K562 (cell line): ENCODE data around the gene GFM1. TPM values are rescaled to one million over a fixed set of nuclear protein-coding genes. Genes with fewer than 3 reads are reported as not detected.
A peak's percentile ranks its signal among the peaks of the same experiment; 100 is the strongest.

Experiments
- ATAC-seq: fragments of 200-7000 bp; cut with Tn5 transposase; 3 replicates; pipeline ENCODE4 v1.9.1; 2020; ENCODE audit warnings: moderate library complexity
- BruUV-seq: library from RNA; stranded (reverse); fragments of 400-500 nt; replicated peaks from 2 replicates; lab custom pipeline; 2021; lab: Mats Ljungman, UMichigan
- CTCF ChIA-PET: fragments of 300-600 bp; formaldehyde crosslinking; extraction: SDS; loops from one replicate; lab custom pipeline; 2021; ENCODE audit warnings: low intra/inter-chr PET ratio; lab: Yijun Ruan, JAX
- POLR2A ChIA-PET: fragments of 300-600, 350-650 bp; sonication (Branson Sonifier 250); formaldehyde crosslinking; extraction: SDS; loops from one replicate; lab custom pipeline; 2021; ENCODE audit warnings: antibody characterized with exemption, inconsistent platforms; lab: Yijun Ruan, JAX
- DNase-seq, 4 experiments: peaks; one replicate each; pipeline versions ENCODE4 v3.0.0 to v3.0.0-alpha.2; 2011 to 2018; ENCODE audit warnings: low spot score in 3 of 4, mixed read lengths in 3 of 4; ENCODE audit errors: extremely low read depth in 1 of 4
- FAIRE-seq: peaks from 2 replicates; lab custom pipeline; 2011; peaks lifted over from hg19 to GRCh38; lab: Jason Lieb, UNC
- H2AFZ ChIP-seq: 2 replicates; pipeline ENCODE4 v1.6.0; 2011; ENCODE audit warnings: low read depth, low read length, control low read depth, inconsistent platforms
- H3K27ac ChIP-seq: fragments of 200-600 bp; 3 replicates; pipeline ENCODE4 v1.8.0; 2011; ENCODE audit warnings: low read depth, mild to moderate bottlenecking, control low read depth, inconsistent platforms, low read length, moderate library complexity, mixed read lengths; ENCODE audit errors: extremely low read depth
- H3K27me3 ChIP-seq, 2 experiments: fragments of 300-600 bp in 1 of 2; 2 replicates in 1 of 2; 3 replicates in 1 of 2; pipeline versions ENCODE4 v1.6.0 to v1.8.0; 2011; ENCODE audit warnings: inconsistent platforms in 2 of 2, low read length in 2 of 2, mild to moderate bottlenecking in 1 of 2, mixed read lengths in 1 of 2, moderate library complexity in 1 of 2; ENCODE audit not compliant: control insufficient read depth in 2 of 2, insufficient read depth in 2 of 2
- H3K36me3 ChIP-seq: fragments of 300-600 bp; 3 replicates; pipeline ENCODE4 v1.8.0; 2011; ENCODE audit warnings: mild to moderate bottlenecking, low read length, inconsistent platforms; ENCODE audit not compliant: control insufficient read depth, insufficient read depth
- H3K4me1 ChIP-seq, 2 experiments: fragments of 200-600 bp in 1 of 2; replicated peaks in 1 of 2; 2 replicates in 1 of 2; 3 replicates in 1 of 2; pipeline versions ENCODE4 v1.5.1 to v1.8.0; 2011; ENCODE audit warnings: inconsistent platforms in 2 of 2, low read length in 2 of 2, mild to moderate bottlenecking in 1 of 2, mixed read lengths in 1 of 2, moderate library complexity in 1 of 2; ENCODE audit not compliant: control insufficient read depth in 2 of 2, insufficient read depth in 2 of 2
- H3K4me2 ChIP-seq: 2 replicates; pipeline ENCODE4 v1.6.1; 2011; ENCODE audit warnings: low read length, control low read depth, inconsistent platforms, mixed read lengths; ENCODE audit not compliant: insufficient read depth
- H3K4me3 ChIP-seq: fragments of 200-600 bp; sonication (generic), shearing (Covaris generic); 2 replicates; pipeline ENCODE4 v1.5.1; 2016; ENCODE audit warnings: control low read depth, inconsistent platforms
- H3K79me2 ChIP-seq: fragments of 200-600 bp; 3 replicates; pipeline ENCODE4 v1.8.0; 2011; ENCODE audit warnings: low read length, inconsistent platforms; ENCODE audit not compliant: control insufficient read depth, insufficient read depth
- H3K9ac ChIP-seq, 2 experiments: 2 replicates each; pipeline versions ENCODE4 v1.6.0 to v1.6.1; 2011; ENCODE audit warnings: low read depth in 2 of 2, low read length in 2 of 2, control low read depth in 1 of 2, inconsistent platforms in 1 of 2, mild to moderate bottlenecking in 1 of 2, mixed read lengths in 1 of 2; ENCODE audit not compliant: insufficient read depth in 1 of 2
- H3K9me1 ChIP-seq: one replicate; pipeline ENCODE4 v1.6.0; 2011; ENCODE audit warnings: inconsistent platforms, mild to moderate bottlenecking, low read length, moderate library complexity; ENCODE audit not compliant: control insufficient read depth, insufficient read depth
- H3K9me3 ChIP-seq: replicated peaks from 2 replicates; pipeline ENCODE4 v1.5.1; 2011; ENCODE audit warnings: low read depth, low read length, inconsistent platforms; ENCODE audit not compliant: control insufficient read depth, insufficient read depth
- H4K20me1 ChIP-seq: replicated peaks from 2 replicates; pipeline ENCODE4 v1.6.1; 2011; ENCODE audit warnings: low read length, inconsistent platforms, mixed read lengths; ENCODE audit not compliant: control insufficient read depth, insufficient read depth
- AFF1 ChIP-seq, 2 experiments: fragments of 450-650 bp; IDR thresholded peaks; 2 replicates each; pipeline ENCODE4 v1.6.1; 2018; ENCODE audit warnings: mild to moderate bottlenecking in 2 of 2, low read depth in 1 of 2; ENCODE audit not compliant: partially characterized antibody in 2 of 2
- ATF1 ChIP-seq, 2 experiments: fragments of 450-650 bp in 1 of 2; IDR thresholded peaks; 2 replicates each; pipeline ENCODE4 v1.6.1; 2016; ENCODE audit warnings: missing compliant biosample characterization in 1 of 2, missing genetic modification characterization in 1 of 2
- ATF4 ChIP-seq: fragments of 450-650 bp; formaldehyde crosslinking; IDR thresholded peaks from 2 replicates; pipeline ENCODE4 v1.4.0; 2022; ENCODE audit warnings: mild to moderate bottlenecking, moderate library complexity
- FOSL1 ChIP-seq: fragments of 200-800 bp; sonication (Bioruptor generic); conservative IDR thresholded peaks from 2 replicates; pipeline ENCODE4 v1.6.1; 2016; ENCODE audit warnings: missing genetic modification characterization, missing compliant biosample characterization
- MXI1 ChIP-seq: IDR thresholded peaks from 2 replicates; pipeline ENCODE4 v1.6.1; 2011; ENCODE audit warnings: low read depth, mild to moderate bottlenecking, improper control_type of control experiment, low read length
- STAT6 ChIP-seq: sonication (generic); formaldehyde crosslinking; IDR thresholded peaks from 2 replicates; pipeline ENCODE4 v1.8.1; 2023; ENCODE audit warnings: mild to moderate bottlenecking, missing genetic modification reagents
- WGBS: fragments of 100-300 bp; shearing (Covaris generic); methylation state at CpG from one replicate; pipeline ENCODE4 v1.1.6; 2016; ENCODE audit warnings: low coverage, mixed read lengths; ENCODE audit not compliant: insufficient coverage; ENCODE audit errors: missing lambda C conversion rate; 5-methylcytosine and 5-hydroxymethylcytosine counted together
- in situ Hi-C: fragments of 300-500 bp; cut with MboI; formaldehyde crosslinking; loops from 4 replicates; pipeline ENCODE4 v1.15.0; 2018; ENCODE audit warnings: inconsistent platforms, mixed read lengths
- intact Hi-C: fragments of 100-400 bp; cut with micrococcal nuclease; formaldehyde crosslinking; loops from 2 replicates; pipeline ENCODE4 v1.14.2; 2022
- polyA plus RNA-seq, 8 experiments: library from polyadenylated mRNA; depleted of rRNA in 4 of 8; stranded (reverse) in 5 of 8; unstranded in 3 of 8; fragments of >200 nt; fragmentation: Nextera tagmentation in 2 of 8; fragmentation: Illumina TruSeq in 1 of 8; extraction: Ambion mirVana in 2 of 8; extraction: Trizol in 1 of 8; gene quantifications; 2 replicates each; pipeline versions ENCODE4 v1.2.1 to v1.2.3, GENCODE V29; 2011 to 2014; ENCODE audit warnings: inconsistent platforms in 1 of 8, missing spikeins in 1 of 8
- total RNA-seq, 7 experiments: library from RNA; depleted of rRNA in 6 of 7; stranded (reverse); fragments of >200 nt in 6 of 7; fragmentation: Illumina TruSeq in 2 of 7; extraction: Trizol in 2 of 7; gene quantifications; 2 replicates each; pipeline versions ENCODE4 v1.2.1 to v1.2.3, GENCODE V29; 2011 to 2021; ENCODE audit warnings: low replicate concordance in 1 of 7

The GFM1 gene
- total and polyA plus RNA-seq, 9 of the 15 experiments (the other 6 are each of a cell fraction or from before 2014, with no cell fraction given): 38.9 to 86.7 (median 64.8) TPM

- 0% methylated on average over 1 of the region's 1 CpG for WGBS
- Histone ChIP-seq H2AFZ (peak overlapping the region; percentile 58), H3K4me3 (no peak overlapping the region), H3K9me1 (no peaks in the 10 kb centered on the region), H4K20me1 (no peaks in the 10 kb centered on the region), H3K4me2 (peak overlapping the region; percentile 47; the same call in 1 of the 2 replicates), H3K27me3 (no peaks in the 10 kb centered on the region), H3K36me3 (peaks cover 70% of the 10 kb centered on the region), H3K79me2 (peaks cover 23% of the 10 kb centered on the region), H3K9ac (peak overlapping the region in 1 of 2 experiments; percentile 40; a peak in 2 of 4 replicates), H3K27ac (peak overlapping the region; percentile 85), H3K4me1 (peaks cover 11 to 38% of the 10 kb centered on the region in 2 experiments), H3K9me3 (no peaks in the 10 kb centered on the region)
- DNase-seq (peak; percentile 31 to 85 (median 54)), ATAC-seq (peak; percentile 92), FAIRE-seq (peak; percentile 81)
- intact Hi-C loops (loop anchor here (5.0 kb wide), 2 partner anchors 43 to 113 kb away; no protein-coding TSS in a partner anchor), in situ Hi-C loops (no loop called here)
- ChIA-PET CTCF (no interaction called here), POLR2A (interaction anchor here (0.7 to 1.7 kb wide), 5 partner anchors 12 to 98 kb away, joined by 3 to 7 read pairs (median 3); no protein-coding TSS in a partner anchor)
- no TSS peak for BruUV-seq
- peak; percentile 51 to 61 for TF ChIP-seq AFF1 (IDR thresholded peaks at IDR 0.05; ENCODE audit: low read depth in 1 of 2, partially characterized antibody in 2 of 2)
- TF ChIP-seq MXI1: no peak
- TF ChIP-seq STAT6 (CRISPR knock-in tag): no peak
- no peak for TF ChIP-seq ATF1 (CRISPR knock-in tag; IDR thresholded peaks at IDR 0.05)
- TF ChIP-seq ATF1 (tag; IDR thresholded peaks at IDR 0.05): peak; percentile 60; the same call in 1 of the 2 replicates
- peak; percentile 47; the same call in 1 of the 2 replicates for TF ChIP-seq ATF4 (CRISPR knock-in tag)
- TF ChIP-seq FOSL1 (tag): peak; percentile 92
Measured at GRCh38 chr3:158679547-158680000, 35.2 kb downstream of the GFM1 start.
